ENCODE data around the gene P2RY6. TPM values are rescaled to one million over a fixed set of nuclear protein-coding genes. Genes with fewer than 3 reads are reported as not detected.

Gene P2RY6
- polyA plus RNA-seq, 1 donor (not counting 4 experiments of a cell fraction or from before 2014, with no cell fraction given): 0.04 TPM

DNA sequence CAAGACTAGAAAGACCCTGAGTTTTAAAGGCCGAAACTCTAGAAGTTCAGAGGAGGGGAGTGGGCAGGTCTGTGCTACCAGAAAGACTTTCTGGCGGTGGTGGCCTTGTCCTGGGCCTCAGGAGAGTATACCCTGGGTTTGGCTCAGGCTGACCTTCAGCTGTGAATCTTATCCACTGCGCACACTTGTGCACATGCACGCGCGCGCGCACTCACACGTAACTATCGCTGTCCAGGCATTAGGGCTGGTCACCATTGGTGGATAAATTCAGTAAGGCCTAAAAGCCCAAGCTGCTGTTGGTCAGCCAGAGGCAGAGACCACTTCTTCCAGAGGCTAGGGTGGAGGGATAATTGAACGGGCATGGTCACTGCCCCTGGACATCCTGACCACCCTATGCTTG, 61.0 kb downstream of the P2RY6 start:
- no peaks in the 10 kb centered on the region for H3K9me3 ChIP-seq (ENCODE audit: control insufficient read depth, low read depth, low read length)
- no peak overlapping the region for H3K4me2 ChIP-seq (ENCODE audit: control insufficient read depth, extremely low read depth, insufficient read depth, low read depth, low read length)
- no peaks in the 10 kb centered on the region for H3K36me3 ChIP-seq (ENCODE audit: control insufficient read depth in 2 of 2, extremely low read depth in 1 of 2, insufficient read depth in 2 of 2, low read length in 2 of 2)
- no peak overlapping the region for H3K9ac ChIP-seq (ENCODE audit: control insufficient read depth, extremely low read depth, insufficient read depth, low read length)
- no peak for TF ChIP-seq EZH2 (IDR thresholded peaks at IDR 0.05; ENCODE audit: low read length)
- TF ChIP-seq, protein P1, sequence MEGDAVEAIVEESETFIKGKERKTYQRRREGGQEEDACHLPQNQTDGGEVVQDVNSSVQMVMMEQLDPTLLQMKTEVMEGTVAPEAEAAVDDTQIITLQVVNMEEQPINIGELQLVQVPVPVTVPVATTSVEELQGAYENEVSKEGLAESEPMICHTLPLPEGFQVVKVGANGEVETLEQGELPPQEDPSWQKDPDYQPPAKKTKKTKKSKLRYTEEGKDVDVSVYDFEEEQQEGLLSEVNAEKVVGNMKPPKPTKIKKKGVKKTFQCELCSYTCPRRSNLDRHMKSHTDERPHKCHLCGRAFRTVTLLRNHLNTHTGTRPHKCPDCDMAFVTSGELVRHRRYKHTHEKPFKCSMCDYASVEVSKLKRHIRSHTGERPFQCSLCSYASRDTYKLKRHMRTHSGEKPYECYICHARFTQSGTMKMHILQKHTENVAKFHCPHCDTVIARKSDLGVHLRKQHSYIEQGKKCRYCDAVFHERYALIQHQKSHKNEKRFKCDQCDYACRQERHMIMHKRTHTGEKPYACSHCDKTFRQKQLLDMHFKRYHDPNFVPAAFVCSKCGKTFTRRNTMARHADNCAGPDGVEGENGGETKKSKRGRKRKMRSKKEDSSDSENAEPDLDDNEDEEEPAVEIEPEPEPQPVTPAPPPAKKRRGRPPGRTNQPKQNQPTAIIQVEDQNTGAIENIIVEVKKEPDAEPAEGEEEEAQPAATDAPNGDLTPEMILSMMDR (optimal IDR thresholded peaks at IDR 0.05 in 1 of 3, IDR thresholded peaks at IDR 0.05 in 1 of 3, conservative IDR thresholded peaks at IDR 0.05 in 1 of 3; ENCODE audit: extremely low read depth in 1 of 3, insufficient read depth in 2 of 3, low read length in 3 of 3): no peak
- dilution Hi-C loops (cut with MboI; ENCODE audit: extremely low pct_ligation_motif_present, low sequenced_read_pairs): no loop called here
- H3K27ac ChIP-seq (ENCODE audit: control insufficient read depth, insufficient read depth, low read length): no peak overlapping the region
- H3K27me3 ChIP-seq (ENCODE audit: control insufficient read depth, extremely low read depth, insufficient read depth, low read length): no peaks in the 10 kb centered on the region
- H3K4me1 ChIP-seq (ENCODE audit: control insufficient read depth, extremely low read depth, insufficient read depth, low read length): peaks cover 12% of the 10 kb centered on the region
- no peaks in the 10 kb centered on the region for H3K9me1 ChIP-seq (ENCODE audit: control insufficient read depth, extremely low read depth, insufficient read depth, low read length)
- no peak overlapping the region for H3K4me3 ChIP-seq (ENCODE audit: control insufficient read depth in 2 of 3, extremely low read depth in 1 of 3, insufficient read depth in 2 of 3, low read depth in 1 of 3, low read length in 3 of 3)
- H4K20me1 ChIP-seq (ENCODE audit: control insufficient read depth, extremely low read depth, insufficient read depth, low read length): no peaks in the 10 kb centered on the region
- H2AFZ ChIP-seq (ENCODE audit: control insufficient read depth, low read length): no peak overlapping the region
- H3K79me2 ChIP-seq (ENCODE audit: control insufficient read depth, insufficient read depth, low read length): no peaks in the 10 kb centered on the region
- DNase-seq (ENCODE audit: low read depth, low spot score): no peak
- FAIRE-seq: no peak

DNA sequence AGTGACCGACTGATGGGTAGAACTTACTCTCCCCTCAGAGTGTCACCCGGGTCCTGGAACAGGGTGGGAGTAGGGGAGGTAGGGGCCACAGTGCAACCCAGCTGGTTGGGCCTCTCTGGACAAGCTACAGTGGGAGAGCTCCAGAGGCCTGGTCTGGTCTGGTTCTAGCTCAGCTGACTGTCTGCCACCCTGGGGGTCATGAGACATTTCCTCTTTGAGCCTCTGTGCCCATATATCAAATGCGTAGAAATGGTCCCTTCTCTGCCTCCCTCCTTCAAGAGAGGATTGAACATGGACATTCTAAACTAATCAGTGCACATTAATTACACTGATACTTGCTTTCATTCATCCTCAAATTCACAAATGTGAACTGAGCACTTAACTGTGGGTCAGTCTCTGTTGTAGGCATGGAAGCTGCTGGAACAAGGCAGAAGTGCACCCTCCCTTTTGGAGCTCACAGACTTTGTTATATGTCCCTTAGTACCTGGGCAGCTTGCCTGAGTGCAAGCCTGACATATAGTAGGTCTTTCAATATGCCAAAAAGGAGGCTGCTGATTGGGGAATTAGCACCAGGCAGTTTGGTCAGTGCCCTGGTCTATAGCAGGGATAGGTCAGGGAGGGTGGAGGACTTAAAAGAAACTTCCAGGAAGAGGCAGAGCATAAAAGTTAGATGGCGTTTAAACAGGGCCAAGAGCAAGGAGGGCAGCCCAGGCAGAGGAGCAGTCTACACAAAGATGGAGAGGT, 61.7 kb downstream of the P2RY6 start:
- Histone ChIP-seq H3K4me2 (ENCODE audit: control insufficient read depth, extremely low read depth, insufficient read depth, low read depth, low read length) (no peak overlapping the region), H4K20me1 (ENCODE audit: control insufficient read depth, extremely low read depth, insufficient read depth, low read length) (no peaks in the 10 kb centered on the region), H3K9ac (ENCODE audit: control insufficient read depth, extremely low read depth, insufficient read depth, low read length) (no peak overlapping the region), H3K36me3 (ENCODE audit: control insufficient read depth in 2 of 2, extremely low read depth in 1 of 2, insufficient read depth in 2 of 2, low read length in 2 of 2) (no peaks in the 10 kb centered on the region), H3K4me3 (ENCODE audit: control insufficient read depth in 2 of 3, extremely low read depth in 1 of 3, insufficient read depth in 2 of 3, low read depth in 1 of 3, low read length in 3 of 3) (no peak overlapping the region), H3K27me3 (ENCODE audit: control insufficient read depth, extremely low read depth, insufficient read depth, low read length) (no peaks in the 10 kb centered on the region), H3K9me3 (ENCODE audit: control insufficient read depth, low read depth, low read length) (no peaks in the 10 kb centered on the region), H3K79me2 (ENCODE audit: control insufficient read depth, insufficient read depth, low read length) (no peaks in the 10 kb centered on the region), H2AFZ (ENCODE audit: control insufficient read depth, low read length) (no peak overlapping the region), H3K9me1 (ENCODE audit: control insufficient read depth, extremely low read depth, insufficient read depth, low read length) (no peaks in the 10 kb centered on the region), H3K4me1 (ENCODE audit: control insufficient read depth, extremely low read depth, insufficient read depth, low read length) (peaks cover 12% of the 10 kb centered on the region), H3K27ac (ENCODE audit: control insufficient read depth, insufficient read depth, low read length) (no peak overlapping the region)
- no peak for FAIRE-seq
- no peak for DNase-seq (ENCODE audit: low read depth, low spot score)
- TF ChIP-seq EZH2 (IDR thresholded peaks at IDR 0.05; ENCODE audit: low read length): no peak
- dilution Hi-C loops (cut with MboI; ENCODE audit: extremely low pct_ligation_motif_present, low sequenced_read_pairs): no loop called here

Measured in keratinocyte (primary cell).